Body of pancreas (tissue), 4 donors: Measurements from ENCODE around the gene RINT1.
"Not testable (repeated sequence)": the region's sequence is repeated elsewhere in the genome, so short reads cannot be mapped to it uniquely, and the experiment has no call there.

Experiments
- POLR2A ChIP-seq, 3 donors: fragments of 450-650 bp; IDR thresholded peaks; one replicate each; pipeline ENCODE4 v1.6.1; 2016; ENCODE audit warnings: antibody characterized with exemption in 3 of 3, mild to moderate bottlenecking in 2 of 3
- TF ChIP-seq, protein P1 (sequence below), 7 experiments: fragments of 450-650 bp in 4 of 7; fragments of 200-600 bp in 3 of 7; sonication (generic) in 3 of 7; IDR thresholded peaks; one replicate each; pipeline ENCODE4 v1.5.1; 2016 to 2019; ENCODE audit warnings: antibody characterized with exemption in 7 of 7

DNA sequence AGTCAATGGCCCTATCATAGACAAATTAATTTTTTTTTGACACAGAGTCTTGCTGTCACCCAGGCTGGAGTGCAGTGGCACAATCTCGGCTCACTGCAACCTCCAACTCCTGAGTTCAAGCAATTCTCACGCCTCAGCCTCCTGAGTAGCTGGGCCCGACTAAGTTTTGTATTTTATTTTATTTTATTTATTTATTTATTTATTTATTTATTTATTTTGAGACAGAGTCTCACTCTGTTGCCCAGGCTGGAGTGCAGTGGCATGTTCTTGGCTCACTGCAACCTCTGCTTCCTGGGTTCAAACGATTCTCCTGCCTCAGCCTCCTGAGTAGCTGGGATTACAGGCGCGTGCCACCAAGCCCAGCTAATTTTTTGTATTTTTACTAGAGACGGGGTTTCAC is 16.4 kb upstream of the RINT1 start:
- TF ChIP-seq, protein P1, sequence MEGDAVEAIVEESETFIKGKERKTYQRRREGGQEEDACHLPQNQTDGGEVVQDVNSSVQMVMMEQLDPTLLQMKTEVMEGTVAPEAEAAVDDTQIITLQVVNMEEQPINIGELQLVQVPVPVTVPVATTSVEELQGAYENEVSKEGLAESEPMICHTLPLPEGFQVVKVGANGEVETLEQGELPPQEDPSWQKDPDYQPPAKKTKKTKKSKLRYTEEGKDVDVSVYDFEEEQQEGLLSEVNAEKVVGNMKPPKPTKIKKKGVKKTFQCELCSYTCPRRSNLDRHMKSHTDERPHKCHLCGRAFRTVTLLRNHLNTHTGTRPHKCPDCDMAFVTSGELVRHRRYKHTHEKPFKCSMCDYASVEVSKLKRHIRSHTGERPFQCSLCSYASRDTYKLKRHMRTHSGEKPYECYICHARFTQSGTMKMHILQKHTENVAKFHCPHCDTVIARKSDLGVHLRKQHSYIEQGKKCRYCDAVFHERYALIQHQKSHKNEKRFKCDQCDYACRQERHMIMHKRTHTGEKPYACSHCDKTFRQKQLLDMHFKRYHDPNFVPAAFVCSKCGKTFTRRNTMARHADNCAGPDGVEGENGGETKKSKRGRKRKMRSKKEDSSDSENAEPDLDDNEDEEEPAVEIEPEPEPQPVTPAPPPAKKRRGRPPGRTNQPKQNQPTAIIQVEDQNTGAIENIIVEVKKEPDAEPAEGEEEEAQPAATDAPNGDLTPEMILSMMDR (IDR thresholded peaks at IDR 0.05), result not testable (repeated sequence)
- TF ChIP-seq POLR2A (IDR thresholded peaks at IDR 0.05), result not testable (repeated sequence)
